Measurements from ENCODE around the gene NLE1.

Gene NLE1

DNA sequence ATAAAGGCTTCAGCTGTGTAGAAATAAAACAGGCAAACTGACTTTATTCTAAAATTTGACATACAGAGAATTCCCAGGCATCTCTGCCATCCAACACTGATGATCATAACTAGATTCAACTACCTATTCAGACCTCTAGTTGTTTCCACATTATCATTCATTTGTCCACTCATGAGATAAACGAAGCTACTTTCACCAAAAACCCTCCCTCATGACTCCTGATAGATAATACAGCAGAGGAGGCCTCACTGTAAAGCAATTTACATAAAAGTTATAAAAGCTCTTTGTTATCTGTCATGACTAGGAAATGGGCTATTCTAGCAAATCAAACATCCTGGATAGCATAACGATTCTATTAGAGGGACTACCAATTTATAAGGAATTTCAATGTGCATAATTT is 59.0 kb downstream of the NLE1 start:
- TF ChIP-seq TAF1 (IDR thresholded peaks at IDR 0.05; ENCODE audit: borderline replicate concordance, insufficient read depth, low read length) (no peak), POLR2AphosphoS5 (IDR thresholded peaks at IDR 0.05; ENCODE audit: low read depth, low read length) (no peak)
- TF ChIP-seq, protein P1, sequence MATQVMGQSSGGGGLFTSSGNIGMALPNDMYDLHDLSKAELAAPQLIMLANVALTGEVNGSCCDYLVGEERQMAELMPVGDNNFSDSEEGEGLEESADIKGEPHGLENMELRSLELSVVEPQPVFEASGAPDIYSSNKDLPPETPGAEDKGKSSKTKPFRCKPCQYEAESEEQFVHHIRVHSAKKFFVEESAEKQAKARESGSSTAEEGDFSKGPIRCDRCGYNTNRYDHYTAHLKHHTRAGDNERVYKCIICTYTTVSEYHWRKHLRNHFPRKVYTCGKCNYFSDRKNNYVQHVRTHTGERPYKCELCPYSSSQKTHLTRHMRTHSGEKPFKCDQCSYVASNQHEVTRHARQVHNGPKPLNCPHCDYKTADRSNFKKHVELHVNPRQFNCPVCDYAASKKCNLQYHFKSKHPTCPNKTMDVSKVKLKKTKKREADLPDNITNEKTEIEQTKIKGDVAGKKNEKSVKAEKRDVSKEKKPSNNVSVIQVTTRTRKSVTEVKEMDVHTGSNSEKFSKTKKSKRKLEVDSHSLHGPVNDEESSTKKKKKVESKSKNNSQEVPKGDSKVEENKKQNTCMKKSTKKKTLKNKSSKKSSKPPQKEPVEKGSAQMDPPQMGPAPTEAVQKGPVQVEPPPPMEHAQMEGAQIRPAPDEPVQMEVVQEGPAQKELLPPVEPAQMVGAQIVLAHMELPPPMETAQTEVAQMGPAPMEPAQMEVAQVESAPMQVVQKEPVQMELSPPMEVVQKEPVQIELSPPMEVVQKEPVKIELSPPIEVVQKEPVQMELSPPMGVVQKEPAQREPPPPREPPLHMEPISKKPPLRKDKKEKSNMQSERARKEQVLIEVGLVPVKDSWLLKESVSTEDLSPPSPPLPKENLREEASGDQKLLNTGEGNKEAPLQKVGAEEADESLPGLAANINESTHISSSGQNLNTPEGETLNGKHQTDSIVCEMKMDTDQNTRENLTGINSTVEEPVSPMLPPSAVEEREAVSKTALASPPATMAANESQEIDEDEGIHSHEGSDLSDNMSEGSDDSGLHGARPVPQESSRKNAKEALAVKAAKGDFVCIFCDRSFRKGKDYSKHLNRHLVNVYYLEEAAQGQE (IDR thresholded peaks at IDR 0.05; ENCODE audit: insufficient read depth in 1 of 2, low read depth in 2 of 2, low read length in 2 of 2), result no peak

DNA sequence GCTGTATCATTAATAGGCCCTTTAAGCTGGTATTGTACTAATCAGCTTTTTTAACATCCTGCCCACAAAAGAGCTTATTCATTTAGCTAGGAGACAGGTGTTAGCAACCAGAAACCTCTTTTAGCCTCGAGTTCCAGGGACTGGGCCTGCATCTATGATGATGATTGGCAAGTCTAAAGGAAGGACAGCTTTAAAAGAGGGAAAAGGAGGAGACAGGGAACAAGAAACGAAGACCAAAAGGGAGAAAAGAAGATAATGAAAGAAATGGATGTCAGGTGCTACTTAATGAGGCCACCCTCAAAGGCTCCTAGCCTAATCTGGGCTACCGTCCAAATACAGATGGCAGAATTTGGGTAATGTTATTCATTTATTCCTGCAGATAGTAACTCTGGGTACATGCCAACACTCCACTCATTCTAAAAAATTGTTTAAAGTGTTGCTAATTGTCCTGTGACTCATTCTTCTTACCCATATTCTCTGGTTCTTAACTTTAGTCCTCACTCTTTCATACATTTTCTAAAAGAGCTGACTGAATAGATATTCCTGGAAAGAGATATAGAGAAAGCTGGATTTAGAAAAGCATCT is 59.9 kb downstream of the NLE1 start:
- TF ChIP-seq POLR2AphosphoS5 (IDR thresholded peaks at IDR 0.05; ENCODE audit: low read depth, low read length) (no peak), SIN3A (IDR thresholded peaks at IDR 0.05; ENCODE audit: borderline replicate concordance, insufficient read depth, low read length) (no peak)
- TF ChIP-seq, protein P1 (IDR thresholded peaks at IDR 0.05; ENCODE audit: insufficient read depth in 1 of 2, low read depth in 2 of 2, low read length in 2 of 2), result no peak

- TF ChIP-seq FOXP2 (optimal IDR thresholded peaks at IDR 0.05; ENCODE audit: borderline replicate concordance, extremely low read depth, extremely low read length, insufficient read depth) (no peak), SIN3A (IDR thresholded peaks at IDR 0.05; ENCODE audit: borderline replicate concordance, insufficient read depth, low read length) (no peak)
These were observed 60.5 kb downstream of the NLE1 start for GRCh38 chr17:35081638-35082037.

DNA sequence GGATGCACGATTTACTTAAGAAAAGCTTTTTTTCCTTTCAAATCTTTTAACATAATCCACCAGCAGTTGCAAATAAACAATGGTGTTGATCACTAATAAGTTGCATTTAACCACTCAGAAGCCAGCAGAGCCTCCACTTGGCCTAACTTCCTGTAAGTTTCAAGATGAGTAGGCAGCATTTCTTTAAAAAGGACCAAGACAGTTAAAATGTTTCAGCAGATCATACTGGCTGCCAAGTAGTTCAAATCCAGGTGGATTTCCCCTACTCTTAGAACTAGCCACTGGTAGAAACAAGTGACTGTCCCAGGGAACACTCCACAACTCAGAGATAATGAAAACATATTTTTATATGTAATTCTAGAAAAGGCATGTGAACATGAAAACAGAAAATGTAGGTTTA is 61.6 kb downstream of the NLE1 start:
- TF ChIP-seq SIN3A (IDR thresholded peaks at IDR 0.05; ENCODE audit: borderline replicate concordance, insufficient read depth, low read length) (no peak), POLR2AphosphoS5 (IDR thresholded peaks at IDR 0.05; ENCODE audit: low read depth, low read length) (no peak)

- TF ChIP-seq, protein P1 (IDR thresholded peaks at IDR 0.05; ENCODE audit: insufficient read depth in 1 of 2, low read depth in 2 of 2, low read length in 2 of 2), result no peak
- no peak for TF ChIP-seq TAF1 (IDR thresholded peaks at IDR 0.05; ENCODE audit: borderline replicate concordance, insufficient read depth, low read length)
These were observed 62.3 kb downstream of the NLE1 start for GRCh38 chr17:35079547-35080423.
